Stimulated activated naive CD8-positive, alpha-beta T cell treated with anti-CD3 and anti-CD28 coated beads, Interleukin-15, amount 100 ng/mL, for 72 hours (primary cell): ENCODE results near the gene NCR3LG1.

Source experiments
- ATAC-seq: fragments of 150-1000 bp; cut with Tn5 transposase; 2 replicates; pipeline ENCODE4 v1.10.0; 2021; ENCODE audit warnings: mild to moderate bottlenecking, moderate library complexity
- DNase-seq, 2 donors: peaks; one replicate each; pipeline ENCODE4 v3.0.0; 2021 to 2022
- H3K27ac Mint-ChIP-seq, 2 donors: one replicate each; pipeline ENCODE4 v1.8.0; 2022; ENCODE audit warnings: mild to moderate bottlenecking in 2 of 2, mixed read lengths in 2 of 2, moderate library complexity in 2 of 2
- H3K27me3 Mint-ChIP-seq: one replicate; pipeline ENCODE4 v1.8.0; 2022; ENCODE audit warnings: mixed read lengths
- H3K4me1 Mint-ChIP-seq: one replicate; pipeline ENCODE4 v1.8.0; 2022; ENCODE audit warnings: mild to moderate bottlenecking, mixed read lengths
- H3K4me3 Mint-ChIP-seq, 2 donors: one replicate each; pipeline ENCODE4 v1.8.0; 2022; ENCODE audit warnings: mild to moderate bottlenecking in 2 of 2, mixed read lengths in 2 of 2, moderate library complexity in 1 of 2
- H3K9me3 Mint-ChIP-seq, 2 donors: one replicate each; pipeline ENCODE4 v1.8.0; 2022; ENCODE audit warnings: mixed read lengths in 2 of 2

The NCR3LG1 gene

GRCh38 chr11:17351510-17352176 is at the start of gene NCR3LG1:
TSS of gene NCR3LG1 (plus strand) at chr11:17351800. CDS start at chr11:17351970, 170 bp downstream.
- peaks cover 8% of the 10 kb centered on the region for H3K27me3 Mint-ChIP-seq
- ATAC-seq, result peak; percentile 66

DNA sequence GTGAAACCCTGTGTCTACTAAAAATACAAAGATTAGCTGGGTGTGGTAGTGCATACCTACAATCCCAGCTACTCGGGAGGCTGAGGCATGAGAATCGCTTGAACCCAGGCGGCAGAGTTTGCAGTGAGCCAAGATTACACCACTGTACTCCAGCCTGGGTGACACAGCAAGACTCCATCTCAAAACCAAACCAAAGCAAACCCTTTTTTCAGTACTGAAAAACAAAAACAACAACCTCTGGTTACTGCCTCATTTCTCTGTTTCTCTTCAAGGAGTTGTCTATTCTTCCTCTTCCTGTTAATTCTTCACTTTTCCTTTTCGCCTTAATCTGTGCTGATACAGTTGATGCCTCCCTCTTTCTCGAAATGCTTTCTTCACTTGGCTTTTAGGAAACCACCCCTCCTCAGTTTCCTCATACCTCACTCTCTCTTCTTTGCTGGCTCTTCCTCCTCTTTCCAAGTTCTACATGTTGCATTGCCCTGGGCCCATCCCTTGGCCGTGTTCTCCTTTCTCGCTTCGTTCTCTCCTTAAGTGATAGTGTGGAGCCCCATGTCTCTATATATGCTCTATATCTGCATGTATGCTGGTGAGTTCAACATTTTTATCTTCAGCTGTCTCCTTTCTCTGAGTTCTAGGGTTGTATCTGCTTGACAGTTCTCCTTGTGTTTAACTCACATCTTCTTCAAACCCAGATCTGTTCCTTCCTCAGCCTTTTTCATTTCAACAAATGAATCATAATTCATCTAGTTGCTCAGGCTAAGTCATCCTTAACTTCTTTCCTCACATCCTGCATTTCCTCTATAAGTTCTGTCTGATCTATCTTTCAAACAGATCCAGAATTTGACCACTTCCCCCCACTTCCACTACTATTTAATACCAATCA is 38.0 kb upstream of the NCR3LG1 start:
- Mint-ChIP-seq H3K4me3 (no peak overlapping the region), H3K27ac (no peak overlapping the region), H3K9me3 (no peaks in the 10 kb centered on the region), H3K4me1 (no peaks in the 10 kb centered on the region), H3K27me3 (no peaks in the 10 kb centered on the region)
- ATAC-seq (peak; percentile 46), DNase-seq (no peak)

More at GRCh38 chr11:17351510-17352176, at the start of gene NCR3LG1:
- H3K4me3 Mint-ChIP-seq, result peak within 1 kb of the TSS; percentile 86 to 90
- DNase-seq, result peak; percentile 51 to 61
- no peaks in the 10 kb centered on the region for H3K9me3 Mint-ChIP-seq
- H3K27ac Mint-ChIP-seq, result peak within 1 kb of the TSS; percentile 85 to 97
- H3K4me1 Mint-ChIP-seq, result peaks cover 45% of the 10 kb centered on the region

DNA sequence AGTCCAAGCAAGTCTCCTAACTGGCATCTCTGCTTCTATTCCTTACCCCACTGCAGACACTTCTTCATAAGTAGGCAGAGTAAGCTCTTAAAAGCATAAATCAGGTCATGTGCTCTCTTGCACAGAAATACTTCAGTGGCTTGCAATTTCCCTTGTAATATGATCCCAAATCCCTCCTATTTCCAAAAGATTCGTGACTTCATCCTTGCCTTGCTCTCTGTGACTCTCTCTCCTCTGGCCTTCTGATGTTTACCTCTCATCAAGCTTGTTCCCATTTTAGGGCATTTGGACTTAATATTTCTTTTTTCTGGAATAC is 37.4 kb upstream of the NCR3LG1 start:
- no peak for ATAC-seq

DNA sequence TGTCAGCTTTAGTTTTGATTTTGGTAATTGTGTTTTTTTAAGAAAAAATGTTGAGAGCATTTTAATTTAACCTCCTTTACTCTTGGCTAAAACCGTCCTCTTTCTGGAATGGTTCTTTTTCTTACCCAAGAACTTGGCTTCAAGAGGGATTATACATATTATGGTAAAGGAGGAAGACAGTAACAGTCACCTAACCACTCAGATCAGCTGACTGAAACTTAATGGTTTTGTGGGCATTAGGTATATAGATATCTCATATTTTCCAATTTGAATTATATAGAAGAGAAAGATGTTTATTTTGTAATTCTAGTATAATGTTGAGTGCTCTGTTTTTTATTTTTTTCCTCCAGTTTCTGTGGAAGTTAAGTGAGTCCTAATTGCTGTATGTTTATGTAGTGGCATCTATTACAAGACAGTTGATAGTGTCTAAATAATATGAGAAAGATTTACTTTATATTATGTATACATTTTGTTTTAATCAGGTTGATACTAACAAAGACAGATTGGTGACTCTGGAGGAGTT is 36.6 kb upstream of the NCR3LG1 start:
- Mint-ChIP-seq H3K27ac (no peak overlapping the region), H3K4me1 (no peaks in the 10 kb centered on the region), H3K9me3 (no peaks in the 10 kb centered on the region), H3K4me3 (no peak overlapping the region), H3K27me3 (no peaks in the 10 kb centered on the region)
- ATAC-seq (peak; percentile 82), DNase-seq (no peak)

More for the DNA sequence above, 37.4 kb upstream of the NCR3LG1 start:
- no peak for DNase-seq
- Mint-ChIP-seq H3K27me3 (no peaks in the 10 kb centered on the region), H3K4me1 (no peaks in the 10 kb centered on the region), H3K9me3 (no peaks in the 10 kb centered on the region), H3K4me3 (no peak overlapping the region), H3K27ac (no peak overlapping the region)

DNA sequence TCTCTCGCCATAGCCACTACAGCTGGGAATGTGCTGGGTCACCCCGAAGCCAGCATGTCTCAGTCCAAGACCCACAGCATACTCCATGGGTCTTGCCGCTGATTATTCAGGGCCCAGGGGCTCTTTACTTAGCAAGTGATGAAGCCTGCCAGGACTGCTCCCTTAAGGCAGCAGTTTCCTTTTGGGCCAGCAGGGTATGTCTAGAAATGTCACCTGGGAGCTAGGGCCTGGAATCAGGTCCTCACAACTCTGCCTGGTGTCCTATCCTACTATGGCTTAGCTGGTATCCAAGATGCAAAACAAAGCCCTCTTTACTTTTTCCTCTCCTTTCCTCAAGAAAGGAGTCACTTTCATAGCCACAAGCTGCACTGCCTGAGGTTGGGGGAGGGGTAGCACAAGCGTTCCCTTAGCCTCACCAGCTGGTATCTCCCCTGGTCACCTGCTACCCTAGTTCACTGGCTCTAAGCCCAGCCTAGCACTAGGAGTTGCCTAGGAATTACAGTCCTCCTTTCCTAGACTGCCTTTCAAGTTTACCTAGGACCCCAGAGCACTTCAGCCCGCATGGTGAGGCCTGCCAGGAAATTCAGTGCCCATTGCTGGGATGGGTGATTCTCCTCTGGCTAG is 22.6 kb upstream of the NCR3LG1 start:
- Mint-ChIP-seq H3K9me3 (peaks cover 0 to under 1% of the 10 kb centered on the region in 2 donors), H3K27ac (peak overlapping the region in 1 of 2 donors; percentile 66), H3K4me1 (peaks cover 23% of the 10 kb centered on the region), H3K27me3 (no peaks in the 10 kb centered on the region), H3K4me3 (no peak overlapping the region)
- ATAC-seq (no peak), DNase-seq (no peak)

DNA sequence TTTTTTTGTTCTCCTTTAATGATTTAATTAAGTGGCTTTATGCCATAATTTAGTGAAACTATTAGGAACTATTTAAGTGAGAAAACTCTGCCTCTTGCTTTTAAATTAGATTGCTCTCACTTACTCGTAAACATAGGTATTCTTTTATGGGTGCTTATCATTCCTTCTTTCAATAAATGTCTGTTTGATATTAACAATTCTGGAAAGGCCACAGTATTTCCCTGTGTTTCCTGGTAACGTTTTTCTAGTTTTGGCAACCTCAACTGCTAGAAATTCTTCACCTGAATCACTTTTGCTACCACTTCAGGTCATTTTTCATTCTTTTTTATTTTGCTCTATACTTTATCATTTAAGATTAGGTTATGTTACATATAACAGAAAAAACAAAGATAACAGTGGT is 19.9 kb upstream of the NCR3LG1 start:
- Mint-ChIP-seq H3K27ac (no peak overlapping the region), H3K9me3 (no peaks in the 10 kb centered on the region), H3K4me1 (peaks cover 28% of the 10 kb centered on the region), H3K27me3 (no peaks in the 10 kb centered on the region), H3K4me3 (no peak overlapping the region)
- ATAC-seq (no peak), DNase-seq (no peak)

- no peaks in the 10 kb centered on the region for H3K9me3 Mint-ChIP-seq
- H3K4me3 Mint-ChIP-seq, result no peak overlapping the region
- H3K4me1 Mint-ChIP-seq, result peaks cover 28% of the 10 kb centered on the region
- H3K27me3 Mint-ChIP-seq, result no peaks in the 10 kb centered on the region
- H3K27ac Mint-ChIP-seq, result no peak overlapping the region
- DNase-seq, result no peak
- no peak for ATAC-seq
These were observed 17.6 kb upstream of the NCR3LG1 start for GRCh38 chr11:17333799-17334586.

DNA sequence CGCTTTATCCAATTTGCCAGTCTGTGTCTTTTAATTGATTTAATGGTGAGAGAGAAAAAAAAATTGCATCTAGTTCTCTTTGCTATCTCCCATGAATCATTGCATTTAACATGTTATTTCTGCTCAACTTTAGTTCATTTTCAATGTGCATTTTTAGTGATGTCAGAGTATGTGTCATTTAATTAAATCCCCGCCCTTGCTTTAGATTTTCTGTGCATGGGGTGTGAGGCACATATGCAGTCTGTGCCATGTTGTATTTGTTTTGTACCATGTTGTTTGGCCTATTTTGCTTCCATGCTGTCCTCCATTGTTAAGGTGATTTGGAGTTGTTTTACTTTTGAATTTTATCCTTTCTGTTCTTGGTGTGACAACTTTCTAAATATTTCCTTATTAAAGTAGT is 8.3 kb upstream of the NCR3LG1 start:
- ATAC-seq (no peak), DNase-seq (no peak)
- Mint-ChIP-seq H3K4me3 (no peak overlapping the region), H3K4me1 (peaks cover 21% of the 10 kb centered on the region), H3K27ac (no peak overlapping the region), H3K27me3 (no peaks in the 10 kb centered on the region), H3K9me3 (no peaks in the 10 kb centered on the region)

DNA sequence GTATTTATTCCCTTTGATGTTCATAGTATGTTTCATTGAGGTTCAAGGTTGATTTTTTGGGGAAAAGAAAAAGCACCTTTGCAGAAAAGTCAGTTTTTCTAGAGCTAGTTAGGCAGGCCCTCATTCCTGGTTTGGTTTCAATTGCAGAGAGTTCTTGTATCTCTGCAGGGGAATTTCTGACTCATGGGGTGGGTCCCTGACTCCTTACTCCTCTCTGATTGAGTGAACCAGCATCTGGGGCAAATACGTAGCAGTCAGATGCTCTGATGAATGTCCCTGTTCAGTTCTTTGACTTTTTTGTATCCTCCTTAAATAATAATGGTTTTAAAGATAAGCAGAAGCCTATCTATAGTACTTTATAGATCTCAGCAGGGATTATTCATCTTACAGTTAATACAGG is 7.7 kb upstream of the NCR3LG1 start:
- no peaks in the 10 kb centered on the region for H3K27me3 Mint-ChIP-seq
- peak overlapping the region in 1 of 2 donors; percentile 18 for H3K4me3 Mint-ChIP-seq
- H3K4me1 Mint-ChIP-seq, result peaks cover 21% of the 10 kb centered on the region
- DNase-seq, result peak; percentile 24 to 52
- H3K9me3 Mint-ChIP-seq, result no peaks in the 10 kb centered on the region
- peak overlapping the region in 1 of 2 donors; percentile 67 for H3K27ac Mint-ChIP-seq
- peak; percentile 97 for ATAC-seq

DNA sequence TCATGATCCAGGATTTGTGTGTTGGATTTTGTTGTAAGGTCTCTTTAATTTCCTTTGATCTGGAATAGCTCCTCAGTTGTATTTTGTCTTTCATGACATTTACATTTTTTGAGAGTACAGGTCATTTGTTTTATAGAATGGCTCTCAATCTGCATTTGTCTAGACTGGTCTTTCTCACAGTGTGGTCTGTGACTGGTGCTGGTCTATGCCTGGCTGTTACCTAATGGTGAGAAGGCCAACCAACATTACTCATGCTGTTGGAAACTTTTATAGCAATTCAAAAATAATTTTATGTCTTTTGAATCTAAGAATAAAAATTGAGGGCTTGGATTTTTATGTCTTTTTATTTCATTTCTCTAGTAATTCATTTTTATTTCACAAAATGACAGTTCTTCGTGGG is 3.9 kb upstream of the NCR3LG1 start:
- H3K27me3 Mint-ChIP-seq, result peaks cover 8% of the 10 kb centered on the region
- no peak overlapping the region for H3K4me3 Mint-ChIP-seq
- ATAC-seq (no peak), DNase-seq (no peak)
- peaks cover 44% of the 10 kb centered on the region for H3K4me1 Mint-ChIP-seq
- H3K27ac Mint-ChIP-seq, result no peak overlapping the region
- no peaks in the 10 kb centered on the region for H3K9me3 Mint-ChIP-seq

DNA sequence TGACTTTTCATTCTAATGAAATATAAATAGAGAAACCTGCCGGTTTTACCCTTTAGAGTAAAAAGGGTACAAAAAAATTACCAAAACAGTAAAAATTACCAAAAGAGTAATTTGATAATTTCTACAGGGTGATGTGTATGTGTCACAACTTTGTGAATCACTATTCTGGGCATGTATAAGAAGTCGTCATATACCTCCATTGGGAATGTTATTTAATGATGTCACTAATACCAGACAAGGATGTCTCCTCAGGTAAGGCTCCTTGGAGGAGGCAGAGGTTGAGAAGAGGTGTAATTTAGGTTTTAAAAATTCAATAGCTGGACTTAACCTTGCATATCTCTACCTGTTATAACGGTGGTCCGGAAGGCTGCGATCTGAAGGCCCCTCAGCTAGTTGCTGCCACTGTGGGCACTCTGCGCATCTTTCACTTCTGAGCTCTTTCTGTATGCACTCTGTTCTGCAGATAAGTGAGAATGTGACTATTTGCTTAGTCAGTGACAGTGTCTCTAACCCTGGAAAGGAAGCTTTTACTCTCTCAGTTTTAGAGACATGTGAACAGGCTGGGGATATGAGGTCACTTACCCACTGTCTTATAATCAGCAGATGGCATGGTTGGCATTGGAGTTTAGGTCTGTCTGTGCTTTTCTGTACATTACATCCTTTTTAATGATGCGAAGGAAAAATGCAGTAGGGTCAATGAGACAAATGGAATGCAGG is 987 bp upstream of the NCR3LG1 start:
- Mint-ChIP-seq H3K4me1 (peaks cover 45% of the 10 kb centered on the region), H3K9me3 (no peaks in the 10 kb centered on the region), H3K4me3 (peak overlapping the region; percentile 86 to 90), H3K27ac (no peak overlapping the region), H3K27me3 (peaks cover 8% of the 10 kb centered on the region)
- ATAC-seq (peak; percentile 30), DNase-seq (no peak)

- Mint-ChIP-seq H3K4me1 (peaks cover 45% of the 10 kb centered on the region), H3K4me3 (peak overlapping the region; percentile 86 to 90), H3K9me3 (no peaks in the 10 kb centered on the region), H3K27ac (peak overlapping the region in 1 of 2 donors; percentile 85), H3K27me3 (peaks cover 8% of the 10 kb centered on the region)
- DNase-seq (no peak), ATAC-seq (no peak)
These were observed 459 bp upstream of the NCR3LG1 start for GRCh38 chr11:17351172-17351509.

DNA sequence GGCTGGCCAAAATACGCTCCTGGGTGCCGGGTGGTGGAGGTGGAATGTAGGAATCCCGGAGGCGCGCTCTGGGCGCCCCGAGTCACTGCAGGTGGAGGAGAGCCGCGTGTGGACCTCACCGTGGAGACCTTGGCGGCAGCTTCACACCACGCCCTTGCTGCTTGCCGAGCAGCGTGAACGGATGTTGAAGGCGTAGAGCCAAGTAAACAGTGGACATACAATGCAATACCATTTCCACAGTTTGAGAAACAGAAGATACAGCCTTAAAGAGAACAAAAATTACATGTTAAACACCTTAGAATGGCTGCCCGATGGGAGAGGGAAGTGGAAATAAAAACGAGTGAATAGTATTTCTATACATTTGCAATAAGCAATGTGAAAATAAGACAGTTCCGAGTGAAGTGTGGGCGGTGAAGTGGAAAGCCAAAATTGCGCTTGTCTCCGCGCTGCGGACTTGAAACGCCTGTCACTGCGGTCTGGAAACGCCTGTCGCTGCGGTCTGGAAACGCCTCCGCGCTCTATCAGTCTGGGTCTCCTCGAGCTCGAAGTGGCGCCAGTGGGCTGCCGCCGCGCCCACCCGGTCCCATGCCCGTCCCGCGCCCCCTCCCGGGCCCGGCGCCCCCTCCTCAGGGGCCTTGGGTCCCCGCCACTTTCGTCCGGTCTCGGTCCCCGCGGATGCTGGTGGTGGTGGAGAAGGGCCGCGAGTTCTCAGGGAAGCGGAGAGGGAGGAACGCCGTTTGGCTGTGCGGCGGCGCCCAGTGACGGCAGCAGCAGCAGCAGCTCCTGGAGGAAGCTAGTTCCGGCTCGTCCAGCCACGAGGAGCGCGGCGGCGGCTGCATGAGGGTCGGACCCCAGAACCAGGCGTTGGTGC is 1.6 kb downstream of the NCR3LG1 start:
- H3K27me3 Mint-ChIP-seq, result peaks cover 8% of the 10 kb centered on the region
- DNase-seq (peak; percentile 57 to 61), ATAC-seq (peak; percentile 74)
- peaks cover 45% of the 10 kb centered on the region for H3K4me1 Mint-ChIP-seq
- peak overlapping the region; percentile 63 to 97 for H3K27ac Mint-ChIP-seq
- no peaks in the 10 kb centered on the region for H3K9me3 Mint-ChIP-seq
- H3K4me3 Mint-ChIP-seq, result peak overlapping the region; percentile 86 to 90
